GM12878 (cell line): ENCODE data around the gene GRM3. TPM values are rescaled to one million over a fixed set of nuclear protein-coding genes. Genes with fewer than 3 reads are reported as not detected.

Source experiments
- ATAC-seq: fragments of 200-7000 bp; cut with Tn5 transposase; 3 replicates; pipeline ENCODE4 v1.9.1; 2020; ENCODE audit warnings: mild to moderate bottlenecking, moderate library complexity
- BruUV-seq: library from RNA; stranded (reverse); fragments of 400-500 nt; replicated peaks from 2 replicates; lab custom pipeline; 2021; lab: Mats Ljungman, UMichigan
- CTCF ChIA-PET: fragments of 300-600 bp; sonication (Branson Sonifier 250); formaldehyde crosslinking; extraction: SDS; loops from one replicate; lab custom pipeline; 2021; ENCODE audit warnings: inconsistent platforms; lab: Yijun Ruan, JAX
- POLR2A ChIA-PET: fragments of 350-600 bp; formaldehyde crosslinking; extraction: SDS; loops from one replicate; lab custom pipeline; 2021; ENCODE audit warnings: inconsistent platforms; lab: Charles Lee
- RAD21 ChIA-PET: fragments of 300-600 bp; sonication (Branson Sonifier 250); formaldehyde crosslinking; loops from one replicate; lab custom pipeline; 2023; ENCODE audit warnings: antibody characterized with exemption; ENCODE audit not compliant: unreplicated experiment; lab: Charles Lee
- SMC1A ChIA-PET: fragments of 300-600 bp; sonication (Branson Sonifier 250); formaldehyde crosslinking; loops from one replicate; lab custom pipeline; 2023; ENCODE audit not compliant: unreplicated experiment, uncharacterized antibody; lab: Charles Lee
- DNase-seq: peaks from one replicate; pipeline ENCODE4 v3.0.0-alpha.2; 2011; ENCODE audit warnings: low read depth, low spot score
- FAIRE-seq: peaks from 3 replicates; lab custom pipeline; 2011; peaks lifted over from hg19 to GRCh38; lab: Jason Lieb, UNC
- H2AFZ ChIP-seq: 2 replicates; pipeline ENCODE4 v1.6.0; 2011; ENCODE audit warnings: low read depth, low read length, control low read depth; ENCODE audit not compliant: control insufficient read depth
- H3K27ac ChIP-seq: 2 replicates; pipeline ENCODE4 v1.5.1; 2011; ENCODE audit warnings: control low read depth; ENCODE audit not compliant: control insufficient read depth, insufficient read depth
- H3K27me3 ChIP-seq, 2 experiments: replicated peaks in 1 of 2; 2 replicates each; pipeline versions ENCODE4 v1.6.0 to v1.6.1; 2011; ENCODE audit warnings: low read length in 1 of 2; ENCODE audit not compliant: control insufficient read depth in 2 of 2, insufficient read depth in 2 of 2
- H3K36me3 ChIP-seq, 2 experiments: 2 replicates each; pipeline ENCODE4 v1.5.1; 2011; ENCODE audit warnings: low read length in 1 of 2; ENCODE audit not compliant: control insufficient read depth in 2 of 2, insufficient read depth in 2 of 2
- H3K4me1 ChIP-seq: 2 replicates; pipeline ENCODE4 v1.6.1; 2011; ENCODE audit warnings: mild to moderate bottlenecking, low read length, moderate library complexity, mixed read lengths; ENCODE audit not compliant: control insufficient read depth, insufficient read depth
- H3K4me2 ChIP-seq: 2 replicates; pipeline ENCODE4 v1.6.0; 2011; ENCODE audit warnings: control low read depth; ENCODE audit not compliant: control insufficient read depth, insufficient read depth
- H3K4me3 ChIP-seq: fragments of 200-600 bp; sonication (generic); 2 replicates; pipeline ENCODE4 v1.5.1; 2016
- H3K79me2 ChIP-seq: 2 replicates; pipeline ENCODE4 v1.6.0; 2011; ENCODE audit warnings: low read length; ENCODE audit not compliant: control insufficient read depth, insufficient read depth
- H3K9ac ChIP-seq: 2 replicates; pipeline ENCODE4 v1.8.0; 2011; ENCODE audit warnings: low read length, control low read depth, mixed read lengths; ENCODE audit not compliant: control insufficient read depth, insufficient read depth
- H3K9me3 ChIP-seq: replicated peaks from 3 replicates; pipeline ENCODE4 v1.5.1; 2011; ENCODE audit warnings: mild to moderate bottlenecking, low read length; ENCODE audit not compliant: control insufficient read depth, insufficient read depth
- H4K20me1 ChIP-seq: 2 replicates; pipeline ENCODE4 v1.6.0; 2011; ENCODE audit not compliant: control insufficient read depth, insufficient read depth
- CBX3 ChIP-seq: fragments of 200-600 bp; sonication (generic); IDR thresholded peaks from 2 replicates; pipeline ENCODE4 v1.6.1; 2016; ENCODE audit warnings: low read depth, borderline replicate concordance
- CEBPB ChIP-seq, 2 experiments: fragments of 150-350 bp in 1 of 2; IDR thresholded peaks; 2 replicates each; pipeline ENCODE4 v1.6.1; 2012 to 2014; ENCODE audit warnings: low read depth in 2 of 2, low read length in 2 of 2, borderline replicate concordance in 1 of 2, inconsistent platforms in 1 of 2
- DPF2 ChIP-seq: fragments of 450-650 bp; IDR thresholded peaks from 2 replicates; pipeline ENCODE4 v1.6.1; 2017; ENCODE audit warnings: mild to moderate bottlenecking
- FOXM1 ChIP-seq: IDR thresholded peaks from 2 replicates; pipeline ENCODE4 v1.6.1; 2012; ENCODE audit warnings: low read depth, mild to moderate bottlenecking, inconsistent platforms, low read length, moderate library complexity
- HDAC2 ChIP-seq: fragments of 200-600 bp; sonication (generic); IDR thresholded peaks from 2 replicates; pipeline ENCODE4 v1.6.1; 2017
- HDGF ChIP-seq: fragments of 450-650 bp; IDR thresholded peaks from 2 replicates; pipeline ENCODE4 v1.6.1; 2016; ENCODE audit warnings: antibody characterized with exemption
- JUNB ChIP-seq: IDR thresholded peaks from 2 replicates; pipeline ENCODE4 v1.6.1; 2016; ENCODE audit warnings: antibody characterized with exemption, mild to moderate bottlenecking
- KAT2A ChIP-seq: conservative IDR thresholded peaks from 2 replicates; pipeline ENCODE4 v1.6.1; 2011; ENCODE audit warnings: low read depth, low read length; ENCODE audit not compliant: control insufficient read depth
- MTA3 ChIP-seq: IDR thresholded peaks from 2 replicates; pipeline ENCODE4 v1.6.1; 2012; ENCODE audit warnings: low read length, inconsistent platforms, borderline replicate concordance
- MXI1 ChIP-seq: fragments of 150-350 bp; IDR thresholded peaks from 2 replicates; pipeline ENCODE4 v1.6.1; 2011; ENCODE audit warnings: low read depth, mild to moderate bottlenecking, inconsistent platforms, low read length, improper control_type of control experiment
- MYC ChIP-seq: IDR thresholded peaks from 2 replicates; pipeline ENCODE4 v1.6.1; 2011; ENCODE audit warnings: mild to moderate bottlenecking, low read length, moderate library complexity, inconsistent platforms; ENCODE audit not compliant: insufficient read depth, insufficient replicate concordance, insufficient read length, severe bottlenecking
- NFYB ChIP-seq: IDR thresholded peaks from 2 replicates; pipeline ENCODE4 v1.6.1; 2011; ENCODE audit warnings: low read depth, mild to moderate bottlenecking, low read length, improper control_type of control experiment, moderate library complexity; ENCODE audit not compliant: insufficient read depth
- NR2C2 ChIP-seq: IDR thresholded peaks from 2 replicates; pipeline ENCODE4 v1.6.1; 2011; ENCODE audit warnings: borderline replicate concordance, low read depth; ENCODE audit not compliant: control insufficient read depth, insufficient read length
- RAD21 ChIP-seq: IDR thresholded peaks from 2 replicates; pipeline ENCODE4 v1.6.1; 2011; ENCODE audit warnings: mild to moderate bottlenecking, low read depth, low read length, moderate library complexity; ENCODE audit not compliant: insufficient read depth
- RAD51 ChIP-seq: fragments of 450-650 bp; IDR thresholded peaks from 2 replicates; pipeline ENCODE4 v1.6.1; 2016; ENCODE audit warnings: moderate library complexity, mild to moderate bottlenecking, inconsistent platforms
- SPI1 ChIP-seq: IDR thresholded peaks from 2 replicates; pipeline ENCODE4 v1.6.1; 2011; ENCODE audit warnings: low read depth, mild to moderate bottlenecking, low read length, moderate library complexity, borderline replicate concordance; ENCODE audit not compliant: insufficient read depth
- WGBS: methylation state at CpG from one replicate; pipeline ENCODE4 v1.1.6; 2016; ENCODE audit warnings: low lambda C conversion rate; ENCODE audit not compliant: insufficient replicate concordance, insufficient coverage; ENCODE audit errors: missing lambda C conversion rate; 5-methylcytosine and 5-hydroxymethylcytosine counted together
- in situ Hi-C: fragments of 300-500 bp; cut with MboI; formaldehyde crosslinking; loops from 9 replicates; pipeline ENCODE4 v1.14.3; 2018; ENCODE audit warnings: mixed read lengths
- intact Hi-C: fragments of 100-400 bp; cut with micrococcal nuclease; formaldehyde crosslinking; loops from one replicate; pipeline ENCODE4 v1.14.2; 2022; ENCODE audit not compliant: unreplicated experiment
- polyA plus RNA-seq, 11 experiments: library from polyadenylated mRNA; depleted of rRNA in 4 of 11; unstranded in 6 of 11; stranded (reverse) in 5 of 11; fragments of >200 nt; fragmentation: Nextera tagmentation in 4 of 11; fragmentation: Illumina TruSeq in 1 of 11; extraction: Ambion mirVana in 4 of 11; extraction: Trizol in 1 of 11; gene quantifications; 1 replicate in 1 of 11; 2 replicates in 10 of 11; pipeline versions ENCODE4 v1.2.1 to v1.2.3, GENCODE V29; 2011 to 2016; ENCODE audit warnings: inconsistent platforms in 2 of 11, missing spikeins in 2 of 11, low read depth in 1 of 11
- total RNA-seq, 4 experiments: library from RNA; depleted of rRNA in 3 of 4; stranded (reverse); fragments of >200 nt in 3 of 4; fragmentation: Illumina TruSeq in 1 of 4; extraction: Trizol in 1 of 4; gene quantifications; 2 replicates each; pipeline versions ENCODE4 v1.2.1 to v1.2.3, GENCODE V29; 2013 to 2021
- TF ChIP-seq, protein P1 (sequence below): IDR thresholded peaks from 2 replicates; pipeline ENCODE4 v1.6.1; 2012; ENCODE audit warnings: low read depth, low read length, improper control_type of control experiment
- TF ChIP-seq, protein P2 (sequence below): IDR thresholded peaks from 2 replicates; pipeline ENCODE4 v1.6.1; 2012; ENCODE audit warnings: improper control_type of control experiment, low read depth, low read length; ENCODE audit not compliant: insufficient replicate concordance

Gene GRM3
- total and polyA plus RNA-seq, 10 of the 15 experiments (the other 5 are each of a cell fraction or from before 2014, with no cell fraction given), result 0.03 to 0.49 (median 0.15) TPM; not detected in 1

DNA sequence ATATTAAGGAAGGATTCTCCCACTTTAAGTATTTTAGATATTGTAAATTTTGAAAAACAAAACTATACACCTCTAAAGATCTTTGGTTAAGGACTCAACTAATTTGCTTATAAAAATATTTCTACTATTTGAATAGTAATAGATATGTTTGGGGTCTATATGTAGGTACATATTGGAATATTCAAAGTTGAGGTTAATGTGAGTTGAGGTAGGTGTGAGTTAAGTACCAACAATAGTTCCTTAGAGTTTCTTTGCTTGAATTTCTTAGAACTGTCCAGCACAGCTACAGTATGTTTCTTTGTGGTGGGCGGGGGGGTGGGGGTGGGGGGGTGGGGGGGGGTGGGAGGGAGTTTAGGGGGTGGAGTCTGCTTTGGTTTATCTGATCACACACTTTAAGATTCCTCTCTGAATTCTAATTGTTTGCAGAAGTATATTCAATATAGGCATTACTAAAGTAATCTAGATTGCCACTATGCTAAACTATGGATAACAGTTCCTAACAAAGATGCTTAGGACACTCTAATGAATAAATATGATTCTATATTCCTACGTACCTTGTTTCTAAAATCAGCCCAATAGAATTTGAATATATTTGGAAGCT is 2.1 kb downstream of the GRM3 start:
- H3K9ac ChIP-seq, result no peak overlapping the region
- H3K4me3 ChIP-seq, result no peak overlapping the region
- H3K27ac ChIP-seq, result no peak overlapping the region
- no peak overlapping the region for H3K4me2 ChIP-seq
- POLR2A ChIA-PET, result no interaction called here
- no peaks in the 10 kb centered on the region for H3K36me3 ChIP-seq
- in situ Hi-C loops (no loop called here), intact Hi-C loops (no loop called here)
- no TSS peak for BruUV-seq
- CTCF ChIA-PET, result no interaction called here
- no peaks in the 10 kb centered on the region for H3K79me2 ChIP-seq
- ATAC-seq, result no peak
- H3K9me3 ChIP-seq, result no peaks in the 10 kb centered on the region
- no peak overlapping the region for H2AFZ ChIP-seq
- no peaks in the 10 kb centered on the region for H3K4me1 ChIP-seq
- TF ChIP-seq KAT2A (no peak), MYC (no peak), MXI1 (no peak), HDGF (no peak), MTA3 (no peak), NFYB (no peak), RAD51 (no peak), CEBPB (IDR thresholded peaks at IDR 0.05; ENCODE audit: borderline replicate concordance in 1 of 2, low read depth in 2 of 2, low read length in 2 of 2) (no peak), FOXM1 (no peak), CBX3 (no peak), SPI1 (no peak), RAD21 (no peak), HDAC2 (no peak), DPF2 (no peak), NR2C2 (no peak), JUNB (no peak)
- TF ChIP-seq, protein P1, sequence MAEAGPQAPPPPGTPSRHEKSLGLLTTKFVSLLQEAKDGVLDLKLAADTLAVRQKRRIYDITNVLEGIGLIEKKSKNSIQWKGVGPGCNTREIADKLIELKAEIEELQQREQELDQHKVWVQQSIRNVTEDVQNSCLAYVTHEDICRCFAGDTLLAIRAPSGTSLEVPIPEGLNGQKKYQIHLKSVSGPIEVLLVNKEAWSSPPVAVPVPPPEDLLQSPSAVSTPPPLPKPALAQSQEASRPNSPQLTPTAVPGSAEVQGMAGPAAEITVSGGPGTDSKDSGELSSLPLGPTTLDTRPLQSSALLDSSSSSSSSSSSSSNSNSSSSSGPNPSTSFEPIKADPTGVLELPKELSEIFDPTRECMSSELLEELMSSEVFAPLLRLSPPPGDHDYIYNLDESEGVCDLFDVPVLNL, result no peak
- TF ChIP-seq, protein P2, sequence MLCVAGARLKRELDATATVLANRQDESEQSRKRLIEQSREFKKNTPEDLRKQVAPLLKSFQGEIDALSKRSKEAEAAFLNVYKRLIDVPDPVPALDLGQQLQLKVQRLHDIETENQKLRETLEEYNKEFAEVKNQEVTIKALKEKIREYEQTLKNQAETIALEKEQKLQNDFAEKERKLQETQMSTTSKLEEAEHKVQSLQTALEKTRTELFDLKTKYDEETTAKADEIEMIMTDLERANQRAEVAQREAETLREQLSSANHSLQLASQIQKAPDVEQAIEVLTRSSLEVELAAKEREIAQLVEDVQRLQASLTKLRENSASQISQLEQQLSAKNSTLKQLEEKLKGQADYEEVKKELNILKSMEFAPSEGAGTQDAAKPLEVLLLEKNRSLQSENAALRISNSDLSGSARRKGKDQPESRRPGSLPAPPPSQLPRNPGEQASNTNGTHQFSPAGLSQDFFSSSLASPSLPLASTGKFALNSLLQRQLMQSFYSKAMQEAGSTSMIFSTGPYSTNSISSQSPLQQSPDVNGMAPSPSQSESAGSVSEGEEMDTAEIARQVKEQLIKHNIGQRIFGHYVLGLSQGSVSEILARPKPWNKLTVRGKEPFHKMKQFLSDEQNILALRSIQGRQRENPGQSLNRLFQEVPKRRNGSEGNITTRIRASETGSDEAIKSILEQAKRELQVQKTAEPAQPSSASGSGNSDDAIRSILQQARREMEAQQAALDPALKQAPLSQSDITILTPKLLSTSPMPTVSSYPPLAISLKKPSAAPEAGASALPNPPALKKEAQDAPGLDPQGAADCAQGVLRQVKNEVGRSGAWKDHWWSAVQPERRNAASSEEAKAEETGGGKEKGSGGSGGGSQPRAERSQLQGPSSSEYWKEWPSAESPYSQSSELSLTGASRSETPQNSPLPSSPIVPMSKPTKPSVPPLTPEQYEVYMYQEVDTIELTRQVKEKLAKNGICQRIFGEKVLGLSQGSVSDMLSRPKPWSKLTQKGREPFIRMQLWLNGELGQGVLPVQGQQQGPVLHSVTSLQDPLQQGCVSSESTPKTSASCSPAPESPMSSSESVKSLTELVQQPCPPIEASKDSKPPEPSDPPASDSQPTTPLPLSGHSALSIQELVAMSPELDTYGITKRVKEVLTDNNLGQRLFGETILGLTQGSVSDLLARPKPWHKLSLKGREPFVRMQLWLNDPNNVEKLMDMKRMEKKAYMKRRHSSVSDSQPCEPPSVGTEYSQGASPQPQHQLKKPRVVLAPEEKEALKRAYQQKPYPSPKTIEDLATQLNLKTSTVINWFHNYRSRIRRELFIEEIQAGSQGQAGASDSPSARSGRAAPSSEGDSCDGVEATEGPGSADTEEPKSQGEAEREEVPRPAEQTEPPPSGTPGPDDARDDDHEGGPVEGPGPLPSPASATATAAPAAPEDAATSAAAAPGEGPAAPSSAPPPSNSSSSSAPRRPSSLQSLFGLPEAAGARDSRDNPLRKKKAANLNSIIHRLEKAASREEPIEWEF, result no peak
- SMC1A ChIA-PET, result interaction anchor here (1.9 kb wide), 1 partner anchor 15 kb away, joined by 7 read pairs; no protein-coding TSS in a partner anchor
- H3K27me3 ChIP-seq, result peaks cover 7 to 8% of the 10 kb centered on the region in 2 experiments
- no peak for FAIRE-seq
- RAD21 ChIA-PET, result no interaction called here
- 0% methylated on average over 1 of the region's 2 CpGs for WGBS
- no peak for DNase-seq
- no peaks in the 10 kb centered on the region for H4K20me1 ChIP-seq
